SU-DHL-6 (cell line): ENCODE results near the gene VAPA.

Experiments used
- H2AFZ ChIP-seq: fragments of 200-600 bp; sonication (generic); 2 replicates; pipeline ENCODE4 v1.6.1; 2014; ENCODE audit warnings: low read depth, mild to moderate bottlenecking, moderate library complexity, mixed read lengths, antibody characterized with exemption, low read length; ENCODE audit not compliant: severe bottlenecking
- H3F3A ChIP-seq: fragments of 200-600 bp; shearing (Covaris generic); 2 replicates; pipeline ENCODE4 v1.6.0; 2016; ENCODE audit warnings: antibody characterized with exemption, mild to moderate bottlenecking; ENCODE audit not compliant: insufficient read depth
- H3K27ac ChIP-seq: fragments of 200-600 bp; sonication (generic); 2 replicates; pipeline ENCODE4 v1.5.1; 2016; ENCODE audit warnings: low read depth, mild to moderate bottlenecking, low read length, moderate library complexity, mixed read lengths
- H3K27me3 ChIP-seq: fragments of 200-600 bp; sonication (generic), shearing (Covaris generic); 2 replicates; pipeline ENCODE4 v1.6.0; 2014; ENCODE audit warnings: mild to moderate bottlenecking, low read length
- H3K36me3 ChIP-seq: fragments of 200-600 bp; sonication (generic); 2 replicates; pipeline ENCODE4 v1.6.1; 2014; ENCODE audit warnings: mild to moderate bottlenecking, low read length, mixed read lengths
- H3K4me2 ChIP-seq: fragments of 300-600, 200-600 bp; shearing (Covaris generic), sonication (generic); 2 replicates; pipeline ENCODE4 v1.6.0; 2014; ENCODE audit warnings: low read length, low read depth, mild to moderate bottlenecking; ENCODE audit not compliant: poor library complexity, severe bottlenecking
- H3K4me3 ChIP-seq: fragments of 200-600 bp; sonication (generic); 2 replicates; pipeline ENCODE4 v1.5.1; 2014; ENCODE audit warnings: antibody characterized with exemption, low read length, mild to moderate bottlenecking, mixed read lengths; ENCODE audit not compliant: insufficient read depth, poor library complexity, severe bottlenecking
- H3K79me2 ChIP-seq: fragments of 200-600 bp; sonication (generic); 2 replicates; pipeline ENCODE4 v1.6.1; 2014; ENCODE audit warnings: mild to moderate bottlenecking, low read length, moderate library complexity; ENCODE audit not compliant: insufficient read depth
- H3K9ac ChIP-seq: fragments of 200-600 bp; sonication (generic); 2 replicates; pipeline ENCODE4 v1.7.0; 2014; ENCODE audit warnings: mild to moderate bottlenecking, low read length
- H3K9me2 ChIP-seq: fragments of 200-600 bp; sonication (generic); replicated peaks from 2 replicates; pipeline ENCODE4 v1.6.1; 2014; ENCODE audit warnings: low read length; ENCODE audit not compliant: insufficient read depth
- H3K9me3 ChIP-seq: fragments of 200-600 bp; sonication (generic); 2 replicates; pipeline ENCODE4 v1.6.1; 2014; ENCODE audit warnings: low read length, mixed read lengths; ENCODE audit not compliant: insufficient read depth
- H4K20me1 ChIP-seq: fragments of 200-600 bp; sonication (generic); 2 replicates; pipeline ENCODE4 v1.6.1; 2014; ENCODE audit warnings: low read depth, mild to moderate bottlenecking, antibody characterized with exemption, low read length, moderate library complexity, mixed read lengths
- CTCF ChIP-seq: fragments of 200-600 bp; sonication (generic); IDR thresholded peaks from one replicate; pipeline ENCODE4 v1.5.1; 2017; ENCODE audit warnings: antibody characterized with exemption, mild to moderate bottlenecking, low read length, moderate library complexity; ENCODE audit not compliant: insufficient read depth, poor library complexity, severe bottlenecking
- EZH2phosphoT487 ChIP-seq: fragments of 200-600 bp; sonication (generic), shearing (Covaris generic); conservative IDR thresholded peaks from 2 replicates; pipeline ENCODE4 v1.6.1; 2018; ENCODE audit warnings: mild to moderate bottlenecking, antibody characterized with exemption, low read length, moderate library complexity, mixed read lengths

Gene VAPA

GRCh38 chr18:9949861-9950260 is 36.0 kb downstream of the VAPA start:
- no peaks in the 10 kb centered on the region for H3F3A ChIP-seq
- peaks cover 3% of the 10 kb centered on the region; the same call in 1 of the 2 replicates for H3K79me2 ChIP-seq

GRCh38 chr18:9950289-9951016 is 36.6 kb downstream of the VAPA start:
- no peaks in the 10 kb centered on the region for H3K9me3 ChIP-seq
- H3K36me3 ChIP-seq: peaks cover 38% of the 10 kb centered on the region; the same call in 1 of the 2 replicates
- H4K20me1 ChIP-seq: 0 out of 2 replicates have a peak, but pooled peaks cover 2% of the 10 kb centered on the region
- H3K27ac ChIP-seq: no peak overlapping the region
- no peaks in the 10 kb centered on the region for H3K9me2 ChIP-seq
- TF ChIP-seq CTCF: no peak
- TF ChIP-seq EZH2phosphoT487: no peak
- no peaks in the 10 kb centered on the region for H3K27me3 ChIP-seq
- no peak overlapping the region for H3K4me3 ChIP-seq
- H3K9ac ChIP-seq: no peak overlapping the region
- H2AFZ ChIP-seq: no peak overlapping the region
- peaks cover 3% of the 10 kb centered on the region; the same call in 1 of the 2 replicates for H3K79me2 ChIP-seq
- H3K4me2 ChIP-seq: no peak overlapping the region
- H3F3A ChIP-seq: no peaks in the 10 kb centered on the region

More at GRCh38 chr18:9949861-9950260, 36.0 kb downstream of the VAPA start:
- Histone ChIP-seq H3K36me3 (peaks cover 39% of the 10 kb centered on the region; the same call in 1 of the 2 replicates), H3K9me2 (no peaks in the 10 kb centered on the region), H2AFZ (no peak overlapping the region), H3K9me3 (no peaks in the 10 kb centered on the region), H4K20me1 (0 out of 2 replicates have a peak, but pooled peaks cover 2% of the 10 kb centered on the region), H3K27ac (no peak overlapping the region), H3K4me3 (no peak overlapping the region), H3K4me2 (no peak overlapping the region), H3K9ac (no peak overlapping the region), H3K27me3 (no peaks in the 10 kb centered on the region)
- TF ChIP-seq CTCF (no peak), EZH2phosphoT487 (no peak)

- H3K36me3 ChIP-seq: peaks cover 32% of the 10 kb centered on the region; the same call in 1 of the 2 replicates
- 0 out of 2 replicates have a peak, but pooled peaks cover 2% of the 10 kb centered on the region for H4K20me1 ChIP-seq
- H3K27ac ChIP-seq: no peak overlapping the region
- no peaks in the 10 kb centered on the region for H3K27me3 ChIP-seq
- H3K79me2 ChIP-seq: no peaks in the 10 kb centered on the region; the same call in 1 of the 2 replicates
- no peak overlapping the region for H2AFZ ChIP-seq
- H3K4me3 ChIP-seq: no peak overlapping the region
- no peaks in the 10 kb centered on the region for H3F3A ChIP-seq
- no peak overlapping the region for H3K4me2 ChIP-seq
- H3K9me2 ChIP-seq: no peaks in the 10 kb centered on the region
- no peak overlapping the region for H3K9ac ChIP-seq
- no peaks in the 10 kb centered on the region for H3K9me3 ChIP-seq
- peak; percentile 27 for TF ChIP-seq CTCF
- no peak for TF ChIP-seq EZH2phosphoT487
These were observed 37.4 kb downstream of the VAPA start for GRCh38 chr18:9951022-9951859.
